ENCODE data around the gene ABHD12.

ABHD12 gene

DNA sequence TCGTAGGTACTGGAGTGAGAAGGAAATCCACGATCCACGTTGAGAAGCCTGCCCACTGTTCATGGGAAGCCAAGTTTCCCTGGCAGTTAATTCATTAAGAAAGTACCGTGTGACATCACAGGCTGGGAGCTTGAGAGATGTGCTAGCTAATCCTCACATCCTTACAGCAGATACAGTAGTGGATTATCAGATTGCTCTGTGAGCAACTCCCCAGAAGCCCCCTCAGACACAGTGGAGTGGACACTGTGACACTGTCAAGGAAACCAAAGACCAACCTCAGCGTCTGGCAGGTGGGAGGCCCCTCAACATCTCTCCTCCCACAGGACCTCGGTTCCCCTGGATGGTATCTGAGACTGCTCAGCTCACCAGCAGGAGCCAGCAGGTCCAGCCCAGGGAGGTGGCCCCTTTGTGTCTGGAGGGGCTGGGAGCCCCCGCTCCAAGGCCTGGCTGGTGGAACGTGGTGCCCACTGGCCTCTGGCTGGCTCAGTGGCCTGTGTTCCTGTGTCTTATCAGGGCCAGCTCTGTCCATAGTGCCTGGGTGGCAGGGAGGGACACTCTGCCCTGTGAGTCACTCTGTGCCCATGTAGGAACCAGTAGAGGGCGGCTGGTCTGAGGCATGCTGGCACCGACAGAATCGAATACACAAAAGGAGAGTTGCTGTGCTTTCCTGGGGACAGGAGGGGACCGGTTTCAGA lies 135.5 kb downstream of the ABHD12 start:
- no peak for DNase-seq

- DNase-seq, result no peak
These were observed 136.1 kb downstream of the ABHD12 start for GRCh38 chr20:25254571-25254970.

DNA sequence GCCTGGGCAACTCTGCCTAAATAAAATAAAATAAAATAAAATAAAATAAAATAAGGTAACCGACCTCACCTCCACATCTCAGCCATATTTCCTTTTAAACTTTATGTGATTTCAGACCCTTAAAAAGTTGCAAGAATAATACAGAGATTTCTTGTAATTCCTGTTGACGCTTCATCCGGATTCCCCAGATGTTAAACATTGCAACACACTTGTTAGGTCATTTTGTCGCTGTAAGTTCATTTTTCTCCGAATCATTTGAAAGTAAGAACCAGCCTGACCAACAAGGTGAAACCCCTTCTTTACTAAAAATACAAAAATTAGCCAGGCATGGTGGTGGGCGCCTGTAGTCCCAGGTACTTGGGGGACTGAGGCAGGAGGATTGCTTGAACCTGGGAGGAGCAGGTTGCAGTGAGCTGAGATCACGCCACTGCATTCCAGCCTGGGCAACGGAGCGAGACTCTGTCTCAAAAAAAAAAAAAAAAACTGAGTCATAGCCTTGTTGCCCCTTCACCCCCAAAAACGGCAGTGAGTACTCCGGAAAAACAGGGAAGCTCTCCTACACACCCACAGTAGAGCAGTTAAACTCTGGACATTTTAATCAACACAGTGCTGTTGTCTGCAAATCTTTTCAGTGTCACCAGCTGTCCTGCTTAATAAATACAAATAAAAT lies 136.9 kb downstream of the ABHD12 start:
- no peak for DNase-seq

- no peak for DNase-seq
These were observed 137.8 kb downstream of the ABHD12 start for GRCh38 chr20:25252686-25253421.

DNA sequence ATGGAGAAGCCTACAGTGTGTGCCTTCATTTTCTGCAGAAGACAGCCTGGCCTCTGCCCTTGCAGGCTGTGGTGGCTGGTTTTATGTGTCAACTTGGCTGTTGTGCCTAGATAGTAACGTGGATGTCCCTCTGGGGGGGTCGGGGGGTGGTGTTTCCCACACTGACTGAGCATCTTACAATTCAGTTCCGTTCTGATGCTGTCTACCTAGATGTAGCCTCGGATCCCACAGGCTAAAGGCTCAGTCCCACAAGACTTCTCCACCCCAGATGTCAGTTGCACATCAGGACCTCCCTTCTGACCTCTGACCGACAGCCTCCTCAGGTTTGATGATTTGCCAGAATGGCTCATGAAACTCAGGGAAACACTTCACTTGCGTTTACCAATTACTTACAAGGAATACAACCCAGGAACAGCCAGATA lies 138.4 kb downstream of the ABHD12 start:
- no peak for DNase-seq

GRCh38 chr20:25251558-25251957 lies 139.1 kb downstream of the ABHD12 start:
- DNase-seq, result no peak

- DNase-seq, result no peak
These were observed 139.6 kb downstream of the ABHD12 start for GRCh38 chr20:25251019-25251418.

DNA sequence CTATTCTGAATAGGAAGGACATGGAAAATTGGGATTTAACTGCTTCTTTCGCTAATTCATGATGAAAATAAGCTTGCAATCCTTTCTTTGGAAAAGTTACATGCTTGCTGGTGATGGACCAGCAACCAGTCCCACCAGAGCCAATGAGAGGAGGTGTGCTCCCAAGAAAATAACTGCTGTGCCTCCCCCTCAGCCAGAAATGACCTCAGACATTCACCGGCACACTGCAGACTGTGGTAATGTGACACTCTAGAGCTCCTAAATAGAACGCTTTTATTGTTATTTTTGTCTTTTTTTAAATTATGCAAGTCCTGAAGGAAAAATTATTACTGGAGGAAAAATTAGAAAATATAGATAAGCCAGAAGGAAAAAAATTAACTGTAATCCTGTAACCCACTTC lies 140.1 kb downstream of the ABHD12 start:
- DNase-seq, result no peak

Measured in right forelimb (tissue), 1 donor.